Measurements from ENCODE around the gene TBRG1.
"Not testable (repeated sequence)": the region's sequence is repeated elsewhere in the genome, so short reads cannot be mapped to it uniquely, and the experiment has no call there.

Gene TBRG1

DNA sequence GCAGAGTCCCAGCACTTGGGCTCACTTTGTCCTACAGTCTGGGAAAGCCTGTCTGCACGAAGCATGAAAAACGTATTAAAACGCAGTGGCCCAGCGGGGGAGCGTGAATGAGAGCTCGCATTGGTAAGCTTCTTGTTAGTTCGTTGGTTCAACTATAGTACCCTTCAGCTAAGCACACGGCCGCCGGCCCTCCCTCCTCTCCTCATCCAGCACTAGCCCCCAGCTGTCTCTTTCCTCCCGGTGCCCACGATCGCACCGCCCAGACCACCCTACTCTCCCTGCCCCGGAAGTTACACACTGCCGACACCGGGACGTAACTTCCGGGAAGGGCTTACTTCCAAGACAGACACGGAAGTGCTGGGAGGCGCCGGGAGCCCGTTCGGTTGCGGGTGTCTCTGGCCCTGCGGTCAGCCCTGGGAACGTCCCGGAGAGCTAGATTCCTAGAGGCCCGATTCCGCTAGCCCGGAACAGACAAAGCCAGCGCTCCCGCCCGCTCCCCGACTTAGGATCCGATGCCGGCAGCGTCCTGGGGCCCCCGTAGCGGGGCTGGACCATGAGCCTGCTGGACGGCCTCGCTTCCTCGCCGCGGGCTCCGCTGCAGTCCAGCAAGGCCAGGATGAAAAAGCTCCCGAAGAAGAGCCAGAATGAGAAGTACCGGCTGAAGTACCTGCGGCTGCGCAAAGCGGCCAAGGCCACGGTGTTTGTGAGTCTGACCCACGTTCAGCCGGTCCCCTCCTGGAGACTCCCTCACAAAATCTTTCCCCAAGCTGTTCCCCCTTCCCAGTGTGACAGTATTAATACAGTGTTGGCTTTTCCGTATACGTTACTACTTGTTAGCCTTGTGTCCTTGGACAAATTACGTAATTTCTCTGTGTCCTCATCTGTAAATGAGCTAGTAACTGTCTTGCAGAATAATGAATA is at the start of gene TBRG1:
TBRG1 (plus strand) TSS at position 334 of the 921 bp plus-strand sequence; CDS start at position 554, 220 bp downstream.
- peak; percentile 87 for DNase-seq

- DNase-seq = no peak
Observed at GRCh38 chr11:124577716-124578427, 44.8 kb upstream of the TBRG1 start.

DNA sequence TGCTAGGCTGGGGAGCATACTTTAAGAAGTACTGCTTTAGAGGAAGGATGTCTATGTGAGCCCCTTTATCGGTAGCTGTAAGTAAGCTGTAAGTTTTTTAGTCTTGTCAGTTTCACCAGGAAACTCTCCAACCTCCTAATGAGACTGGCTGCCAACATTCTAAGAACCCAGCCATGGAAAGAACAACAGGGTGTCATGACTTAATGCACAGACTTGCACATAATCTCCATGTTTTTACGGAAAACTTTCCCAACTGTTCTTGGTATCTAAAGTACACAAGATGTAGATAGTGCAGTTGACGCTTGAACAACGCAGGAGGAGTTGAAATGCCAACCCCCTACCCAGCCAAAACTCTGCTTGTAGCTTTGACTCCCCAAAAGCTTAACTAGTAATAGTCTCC is 43.9 kb upstream of the TBRG1 start:
- no peak for DNase-seq

DNA sequence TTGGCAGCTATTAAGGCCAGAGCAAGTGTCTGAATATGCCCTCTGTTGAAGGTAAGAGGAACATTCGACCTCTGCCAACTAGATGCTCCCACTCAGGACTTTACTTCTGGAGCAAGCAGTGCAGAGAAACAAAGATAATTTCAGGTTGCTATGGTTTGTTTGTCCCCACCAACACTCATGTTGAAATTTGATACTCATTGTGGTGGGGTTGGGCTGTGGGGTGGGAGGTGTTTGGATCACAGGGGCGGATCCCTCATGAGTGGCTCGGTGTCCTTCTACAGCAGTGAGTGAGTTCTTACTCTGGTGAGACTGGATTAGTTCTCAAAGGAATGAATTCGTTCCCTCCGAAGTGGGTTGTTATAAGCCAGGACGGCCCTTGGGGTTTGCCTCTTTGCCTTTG is 40.8 kb upstream of the TBRG1 start:
- DNase-seq = no peak

- no peak for DNase-seq
Observed at GRCh38 chr11:124582565-124582964, 40.1 kb upstream of the TBRG1 start.

DNA sequence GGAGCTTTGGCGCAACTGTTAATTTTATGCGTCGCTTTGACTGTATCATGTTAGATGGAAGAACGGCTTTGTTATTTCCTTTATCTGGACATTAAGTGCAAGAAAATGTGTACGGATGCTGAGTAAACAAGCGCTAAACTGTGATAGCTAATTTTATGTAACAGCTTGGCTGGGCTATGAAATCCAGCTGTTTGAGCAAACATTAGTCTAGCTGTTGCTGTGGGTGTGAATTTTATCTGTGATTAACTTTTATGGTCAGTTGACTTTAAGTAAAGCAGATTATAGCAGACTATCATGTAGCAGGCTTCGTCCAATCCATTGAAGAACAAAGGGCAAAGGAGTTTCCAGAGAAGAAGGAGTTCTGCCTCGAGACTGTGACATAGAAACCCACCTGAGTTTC is 38.9 kb upstream of the TBRG1 start:
- DNase-seq = no peak

GRCh38 chr11:124584681-124585372 is 37.8 kb upstream of the TBRG1 start:
- no peak for DNase-seq

DNA sequence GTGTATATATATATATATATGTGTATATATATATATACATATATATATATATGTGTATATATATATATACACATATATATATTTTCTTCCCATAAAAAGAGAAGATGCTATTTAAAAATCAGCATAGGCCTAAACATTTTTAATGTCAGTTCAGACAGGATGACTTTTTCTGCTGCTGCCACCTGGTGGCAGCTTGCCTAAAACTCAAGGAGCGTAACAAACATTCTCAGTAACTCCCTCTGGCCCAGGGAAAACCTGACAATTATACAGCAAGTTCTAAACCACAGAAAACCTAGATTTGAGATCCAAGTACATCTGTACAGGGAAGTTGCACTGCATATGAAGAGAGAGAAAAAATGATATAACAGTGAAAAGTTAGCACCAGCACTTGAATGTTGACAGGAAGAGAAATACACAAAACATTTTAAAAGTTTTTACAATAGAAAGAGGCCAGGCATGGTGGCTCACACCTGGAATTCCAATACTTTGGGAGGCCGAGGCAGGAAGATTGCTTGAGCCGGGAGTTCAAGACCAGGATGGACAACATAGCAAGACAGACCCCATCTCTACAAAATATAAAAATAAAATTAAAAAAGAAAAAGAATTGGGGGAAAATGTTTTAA is 36.3 kb upstream of the TBRG1 start:
- DNase-seq = peak; percentile 33

DNA sequence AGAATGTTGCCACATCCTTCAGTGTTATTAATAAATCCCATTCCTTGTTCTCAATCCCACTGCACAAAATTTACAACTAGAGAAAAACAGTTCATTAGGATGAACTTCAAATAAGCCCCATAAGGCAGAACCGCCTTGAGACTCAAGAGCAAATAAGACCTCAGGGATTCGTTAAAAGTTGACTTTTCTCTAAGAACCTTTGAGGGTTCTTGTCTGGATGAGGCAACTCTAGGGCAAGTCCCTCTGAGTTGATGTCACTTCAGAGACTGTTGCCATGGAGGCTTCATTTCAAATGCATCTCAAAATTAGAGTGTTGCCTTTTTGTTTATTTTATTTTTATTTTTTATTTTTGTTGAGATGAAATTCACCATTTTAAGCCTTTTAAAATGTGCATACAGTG is 31.2 kb upstream of the TBRG1 start:
- no peak for DNase-seq

DNA sequence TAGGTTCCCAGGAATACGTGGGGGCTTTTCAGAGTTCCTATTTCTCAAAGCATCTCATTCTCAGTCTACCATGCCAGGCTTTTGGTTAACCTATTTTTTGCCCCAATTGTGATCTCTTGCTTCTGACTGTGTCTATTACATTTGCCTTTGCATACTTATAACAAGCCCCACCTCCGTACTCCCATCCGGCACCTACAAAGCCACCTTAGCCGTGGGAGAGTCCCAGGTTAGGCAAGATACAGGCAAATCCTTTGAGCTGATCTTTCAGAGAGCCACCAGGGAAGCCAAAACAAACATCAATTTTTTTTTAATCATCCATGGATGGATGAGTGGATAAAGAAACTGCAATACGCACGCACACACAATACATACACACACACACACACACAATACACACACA is 30.0 kb upstream of the TBRG1 start:
- no peak for DNase-seq

GRCh38 chr11:124595302-124595701 is 27.4 kb upstream of the TBRG1 start:
- DNase-seq = no peak

DNA sequence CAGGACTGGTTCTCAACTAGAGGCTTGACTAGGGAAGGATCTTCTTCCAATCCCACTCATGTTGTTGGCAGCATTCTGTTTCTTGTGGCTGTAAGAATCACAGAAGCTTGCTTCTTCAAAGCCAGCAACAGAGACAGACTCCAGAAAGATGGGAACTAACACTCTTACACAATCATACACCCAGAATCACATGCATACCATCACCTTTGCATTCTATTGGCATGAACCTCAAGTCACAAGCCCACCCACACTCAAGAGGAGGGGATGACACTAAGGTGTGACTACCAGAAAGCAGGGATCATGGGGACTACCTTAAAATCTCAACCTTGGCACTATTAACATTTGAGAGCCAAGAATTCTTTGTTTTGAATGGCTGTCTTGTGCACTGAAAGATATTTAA is 25.0 kb upstream of the TBRG1 start:
- DNase-seq = no peak

DNA sequence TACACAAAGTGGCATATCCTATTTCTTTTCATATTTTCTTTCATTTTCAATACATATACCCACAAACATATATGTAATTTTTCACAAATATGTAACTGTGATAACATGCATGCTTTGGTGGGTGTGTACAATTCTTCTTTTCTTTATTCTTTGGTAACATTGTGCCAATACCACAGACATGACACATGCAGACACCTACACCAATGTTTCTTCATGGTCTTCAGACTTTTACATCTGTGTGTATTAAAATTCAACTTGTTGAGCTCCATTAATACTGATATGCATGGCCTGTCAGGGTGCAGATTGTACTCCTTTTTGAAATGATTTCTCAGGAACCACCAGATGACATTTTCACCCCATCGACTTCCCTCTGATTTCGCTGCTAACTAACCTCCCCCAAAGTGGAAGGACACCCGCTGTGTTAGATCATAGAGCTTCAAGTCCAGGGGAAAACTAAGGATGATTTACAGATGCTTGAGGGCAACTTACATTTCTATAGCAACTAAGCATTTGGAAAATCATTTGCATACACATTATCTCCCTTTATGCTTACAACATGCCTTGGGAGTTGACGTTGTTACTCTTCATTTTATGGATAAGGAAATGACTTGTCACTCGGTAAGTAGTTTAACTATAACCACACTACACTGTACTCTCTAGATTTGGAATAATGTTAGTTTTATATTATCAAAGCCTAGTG is 21.9 kb upstream of the TBRG1 start:
- DNase-seq = no peak

DNA sequence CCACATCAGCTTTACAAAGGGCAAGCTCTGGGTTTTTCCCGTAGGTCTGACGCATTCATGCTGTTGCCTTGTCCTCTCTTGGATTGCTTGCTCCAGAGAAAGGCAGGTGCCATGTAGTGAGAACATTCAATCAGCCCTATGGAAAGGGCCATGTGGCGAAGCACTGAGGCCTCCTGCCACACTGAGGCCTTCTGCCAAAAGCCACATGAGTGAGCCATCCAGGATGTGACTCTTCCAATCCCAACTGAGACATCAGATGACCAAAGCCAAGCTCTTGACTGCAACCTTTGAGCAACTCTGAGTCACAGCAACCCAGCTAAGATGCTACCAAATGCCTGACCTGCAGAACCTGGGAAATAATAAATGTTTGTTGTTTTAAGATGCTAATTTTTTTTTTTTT is 20.5 kb upstream of the TBRG1 start:
- no peak for DNase-seq

- not testable (repeated sequence) for DNase-seq
Observed at GRCh38 chr11:124602723-124603122, 19.9 kb upstream of the TBRG1 start.

GRCh38 chr11:124605719-124606118 is 16.9 kb upstream of the TBRG1 start:
- no peak for DNase-seq

GRCh38 chr11:124608147-124608546 is 14.5 kb upstream of the TBRG1 start:
- no peak for DNase-seq

DNA sequence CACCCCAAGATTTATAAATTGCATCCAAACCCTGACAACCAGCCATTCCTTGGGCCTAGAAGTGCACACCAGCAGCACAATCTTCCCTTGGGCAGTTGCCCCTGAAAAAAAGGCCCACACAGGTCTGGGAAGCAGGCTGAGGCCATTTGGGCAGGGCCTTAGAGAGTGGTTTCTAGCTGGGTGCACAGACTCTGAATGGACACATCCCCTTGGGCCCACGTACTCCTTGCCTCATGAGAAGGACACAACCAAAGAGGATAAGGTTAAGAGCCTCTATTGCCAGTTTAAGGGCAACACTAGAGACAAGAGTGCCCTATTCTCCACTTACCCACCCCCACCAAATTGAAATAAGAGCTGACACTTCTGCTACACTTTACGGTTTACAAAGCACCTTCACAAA is 12.4 kb upstream of the TBRG1 start:
- DNase-seq = no peak

DNA sequence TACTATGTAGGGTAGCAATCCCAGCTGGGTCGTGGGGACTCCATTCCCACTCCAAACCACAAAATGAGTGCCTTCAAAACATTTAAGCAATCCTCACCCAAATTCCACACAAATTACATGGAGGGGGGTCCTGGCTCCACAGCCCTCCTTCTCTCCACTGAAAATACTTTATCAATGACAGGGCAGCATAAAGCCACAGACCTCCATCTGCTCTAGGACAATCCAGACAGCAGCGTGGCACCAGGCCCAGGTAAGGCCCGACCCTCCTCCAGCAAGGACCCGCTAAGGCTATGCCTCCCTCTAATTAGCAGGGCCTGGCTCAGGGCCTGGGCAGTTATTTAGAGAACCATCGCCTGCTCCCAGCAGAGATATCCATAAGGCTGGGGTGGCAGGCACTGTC is 11.6 kb upstream of the TBRG1 start, which contains the start of gene PANX3:
PANX3 (plus strand) TSS at position 365 of the 400 bp plus-strand sequence. CDS start 129 bp downstream, outside the sequence.
- DNase-seq = no peak

DNA sequence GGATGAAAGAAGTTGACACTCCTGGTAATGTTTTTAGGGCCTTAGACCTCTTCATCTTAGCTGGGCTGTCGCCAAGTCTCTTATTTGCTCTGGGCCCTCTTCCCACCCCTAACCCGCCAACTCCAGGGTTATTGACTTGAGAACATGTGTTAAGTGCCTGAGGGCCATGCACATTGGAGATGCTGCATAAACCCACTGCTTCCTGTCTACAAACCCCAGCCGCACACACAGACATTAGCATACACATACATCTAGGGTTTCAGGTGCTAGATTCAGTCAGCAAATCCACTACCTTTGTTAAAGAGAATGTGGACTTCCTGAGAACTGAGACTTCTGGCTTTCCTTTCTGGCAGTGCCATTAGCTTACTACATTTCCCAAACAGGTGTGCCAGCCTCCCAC is 10.6 kb upstream of the TBRG1 start:
- DNase-seq = no peak

DNA sequence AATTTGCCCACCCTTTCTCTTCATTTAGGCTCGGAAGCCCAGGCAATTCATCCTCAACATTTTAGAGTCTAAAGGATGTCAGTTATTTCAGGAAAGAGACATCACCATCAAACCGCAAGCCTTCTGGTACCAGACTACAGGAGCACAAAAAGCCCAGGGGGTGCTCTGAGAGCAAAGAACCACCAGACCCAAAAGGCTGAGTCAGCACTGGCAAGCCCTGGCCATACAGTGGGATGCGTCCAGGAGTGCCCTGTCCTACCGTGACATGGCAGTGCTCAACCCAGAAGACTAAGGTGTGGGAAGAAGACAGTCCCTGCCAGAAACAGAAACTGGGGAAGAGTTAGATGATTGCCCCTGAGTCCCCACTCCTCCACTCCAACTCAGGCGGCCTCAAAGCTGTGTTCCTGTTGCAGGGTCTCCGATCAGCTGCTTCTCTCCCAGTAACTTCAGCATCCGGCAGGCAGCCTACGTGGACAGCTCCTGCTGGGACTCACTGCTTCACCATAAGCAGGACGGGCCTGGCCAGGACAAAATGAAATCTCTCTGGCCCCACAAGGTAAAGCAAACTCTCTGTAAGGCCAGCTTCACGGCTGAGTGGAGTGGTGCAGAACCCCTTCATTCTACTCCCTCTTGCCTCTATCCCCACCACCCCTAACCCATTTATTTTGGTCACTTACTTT is 10.0 kb upstream of the TBRG1 start:
- no peak for DNase-seq

- no peak for DNase-seq
Observed at GRCh38 chr11:124618863-124619262, 3.8 kb upstream of the TBRG1 start.

Data from CD4-positive, alpha-beta T cell treated with Interleukin-10 for 1 hour (primary cell).